HUES6 (cell line): ENCODE data around the gene AAMP.
"Not testable (repeated sequence)": the region's sequence is repeated elsewhere in the genome, so short reads cannot be mapped to it uniquely, and the experiment has no call there.

Experiments
- H3K27ac ChIP-seq: 2 replicates; pipeline ENCODE4 v1.7.0; 2013; ENCODE audit warnings: low read depth, mild to moderate bottlenecking, low read length, inconsistent platforms
- H3K27me3 ChIP-seq: 2 replicates; pipeline ENCODE4 v1.6.1; 2013; ENCODE audit warnings: low read length; ENCODE audit not compliant: control insufficient read depth, insufficient read depth
- H3K36me3 ChIP-seq: 2 replicates; pipeline ENCODE4 v1.6.1; 2013; ENCODE audit warnings: low read length; ENCODE audit not compliant: control insufficient read depth, insufficient read depth
- H3K4me1 ChIP-seq: 2 replicates; pipeline ENCODE4 v1.6.1; 2013; ENCODE audit warnings: low read length; ENCODE audit not compliant: control insufficient read depth, insufficient read depth
- H3K4me3 ChIP-seq: 2 replicates; pipeline ENCODE4 v1.5.1; 2013; ENCODE audit warnings: low read depth, low read length
- H3K9ac ChIP-seq: one replicate; pipeline ENCODE4 v1.6.1; 2013; ENCODE audit warnings: mild to moderate bottlenecking, low read length
- H3K9me3 ChIP-seq: 2 replicates; pipeline ENCODE4 v1.6.1; 2013; ENCODE audit warnings: low read depth, low read length; ENCODE audit not compliant: control insufficient read depth, insufficient read depth

The AAMP gene

DNA sequence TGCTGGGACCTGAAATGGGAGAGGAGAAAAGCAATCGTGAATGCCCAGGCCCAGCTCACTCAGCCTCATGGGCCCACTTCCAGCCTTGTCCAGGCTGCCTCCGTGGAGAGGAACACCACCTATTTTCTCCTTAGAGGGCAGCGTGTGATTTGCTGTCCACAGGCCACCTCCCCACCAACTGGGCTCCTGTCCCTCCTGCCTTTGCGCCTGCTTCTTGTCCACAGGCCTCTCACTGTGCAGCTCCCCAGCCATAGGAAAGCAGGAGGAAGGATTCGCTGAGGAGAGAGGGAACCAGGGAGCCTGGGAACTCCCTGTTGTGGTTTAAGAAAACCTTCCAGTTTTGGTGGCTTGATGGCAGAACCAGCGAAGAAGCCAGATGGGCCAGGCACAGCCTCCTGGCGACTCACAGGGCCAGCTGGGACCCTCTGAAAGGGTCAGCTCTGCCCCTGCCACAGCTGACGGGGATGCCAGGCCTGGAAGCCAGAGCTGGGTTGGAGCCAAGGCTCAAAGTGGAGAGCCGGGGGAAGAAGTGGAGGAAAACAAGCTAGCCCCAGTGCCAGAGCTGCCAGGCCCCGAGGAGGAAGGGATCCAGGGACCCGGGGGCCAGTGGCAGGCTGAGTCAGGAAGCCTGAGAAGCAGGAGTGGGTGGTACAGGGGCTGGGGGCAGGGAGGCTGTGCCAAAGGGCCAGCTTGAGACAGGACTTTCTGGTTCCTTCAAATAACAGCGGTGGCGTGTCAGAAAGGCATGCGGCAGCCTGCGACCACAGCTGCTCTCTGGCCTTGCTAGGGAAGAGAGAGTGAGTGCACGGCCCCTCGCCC, 12.4 kb upstream of the AAMP start:
- Histone ChIP-seq H3K4me1 (peaks cover 19% of the 10 kb centered on the region), H3K36me3 (peaks cover 27% of the 10 kb centered on the region), H3K4me3 (no peak overlapping the region), H3K9ac (no peak overlapping the region), H3K27ac (no peak overlapping the region), H3K27me3 (no peaks in the 10 kb centered on the region), H3K9me3 (no peaks in the 10 kb centered on the region)

DNA sequence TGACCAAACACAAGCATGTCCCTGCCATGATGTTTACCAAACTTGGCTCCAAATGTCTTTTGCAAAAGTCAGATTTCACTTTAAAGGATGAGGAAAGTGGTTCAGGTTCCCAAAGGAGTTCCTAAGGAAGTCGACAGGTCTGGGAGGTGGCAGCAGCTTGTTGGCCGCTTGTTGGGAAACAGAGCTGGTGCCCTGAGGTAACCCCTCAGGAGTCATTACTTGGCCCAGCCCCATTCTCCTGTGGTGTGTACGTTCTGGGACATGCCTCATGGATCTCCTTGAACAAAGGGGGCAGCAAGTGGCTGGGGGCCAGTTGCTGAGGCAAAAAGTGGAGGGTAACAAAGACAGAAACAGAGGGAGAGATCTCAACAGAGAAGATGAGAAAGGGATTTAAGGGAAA, 11.5 kb upstream of the AAMP start:
- H3K4me1 ChIP-seq: peaks cover 10% of the 10 kb centered on the region; the same call in 1 of the 2 replicates
- H3K36me3 ChIP-seq: peaks cover 37% of the 10 kb centered on the region
- H3K27me3 ChIP-seq: no peaks in the 10 kb centered on the region
- H3K27ac ChIP-seq: no peak overlapping the region
- no peaks in the 10 kb centered on the region for H3K9me3 ChIP-seq
- no peak overlapping the region for H3K4me3 ChIP-seq
- no peak overlapping the region for H3K9ac ChIP-seq

DNA sequence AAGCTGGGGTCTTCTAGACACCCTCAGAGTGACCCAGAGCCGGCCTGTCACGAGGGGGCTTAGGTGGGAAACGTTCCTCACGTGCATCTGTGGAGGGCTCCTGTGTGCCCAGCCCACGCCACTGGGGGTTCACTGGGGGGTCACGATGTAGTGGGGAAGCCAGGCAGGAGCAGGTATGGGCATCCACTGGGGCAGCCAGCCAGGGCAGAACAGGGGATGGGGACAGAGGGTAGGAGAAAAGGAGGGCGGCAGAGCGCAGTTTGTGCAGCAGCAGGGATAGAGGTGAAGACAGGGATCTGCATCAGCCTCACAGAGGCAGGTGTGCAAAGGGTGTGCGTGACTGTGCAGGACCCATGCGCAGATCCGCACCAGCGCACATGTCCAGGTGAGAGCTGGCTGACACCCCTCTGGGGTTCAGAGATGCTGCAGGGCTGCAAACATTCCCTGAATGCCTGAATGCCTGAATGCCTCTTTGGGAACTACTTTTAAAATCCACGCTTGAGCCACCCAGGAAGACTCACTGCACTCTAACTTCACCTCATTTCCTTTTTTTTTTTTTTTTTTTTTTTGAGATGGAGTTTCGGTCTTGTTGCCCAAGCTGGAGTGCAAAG, 10.4 kb upstream of the AAMP start:
- no peaks in the 10 kb centered on the region for H3K27me3 ChIP-seq
- peaks cover 48% of the 10 kb centered on the region for H3K36me3 ChIP-seq
- H3K27ac ChIP-seq: no peak overlapping the region
- H3K9ac ChIP-seq: no peak overlapping the region
- H3K4me3 ChIP-seq: no peak overlapping the region
- no peaks in the 10 kb centered on the region for H3K9me3 ChIP-seq
- H3K4me1 ChIP-seq: no peaks in the 10 kb centered on the region; the same call in 1 of the 2 replicates

DNA sequence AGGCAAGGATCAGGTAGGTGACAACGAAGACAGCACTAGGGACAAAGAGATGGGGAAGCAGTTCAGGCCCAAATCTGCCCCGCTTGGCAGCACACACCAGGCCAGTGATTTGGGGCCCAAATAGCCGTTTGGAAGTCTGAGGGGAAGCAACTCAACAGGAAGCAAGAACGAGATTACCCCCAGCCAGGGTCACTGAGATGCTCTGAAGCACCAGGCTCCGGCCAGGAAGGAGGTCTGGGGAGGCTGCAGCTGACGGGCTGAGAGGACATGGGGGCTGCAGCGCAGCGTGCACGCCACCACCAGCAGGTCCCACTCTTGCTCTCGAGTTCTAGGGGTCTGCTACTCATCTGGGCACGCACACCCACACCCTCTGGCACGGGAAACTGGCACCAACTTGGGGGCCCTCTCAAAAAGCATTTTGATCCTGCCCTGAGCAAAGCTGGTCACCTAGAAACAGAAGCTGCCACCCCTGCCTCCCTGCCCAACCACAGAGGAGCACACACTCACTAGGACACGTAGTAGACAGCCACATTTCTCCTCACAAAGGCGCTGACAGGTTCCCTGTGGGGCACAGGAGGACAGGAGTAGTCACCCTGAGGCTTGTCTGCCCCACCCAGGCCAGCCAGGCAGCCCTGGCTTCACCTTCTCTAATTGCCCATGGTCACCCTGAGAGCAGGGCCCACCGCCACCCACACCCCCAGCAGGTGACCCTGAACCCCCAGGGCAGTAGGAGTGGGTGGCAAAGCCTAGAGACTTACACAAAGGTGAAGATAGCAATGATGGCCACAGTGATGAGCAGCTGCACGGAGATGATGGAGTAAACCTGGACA, 8.8 kb upstream of the AAMP start:
- H3K27ac ChIP-seq: no peak overlapping the region
- no peaks in the 10 kb centered on the region for H3K27me3 ChIP-seq
- no peak overlapping the region for H3K9ac ChIP-seq
- no peak overlapping the region for H3K4me3 ChIP-seq
- H3K9me3 ChIP-seq: no peaks in the 10 kb centered on the region
- peaks cover 64% of the 10 kb centered on the region for H3K36me3 ChIP-seq
- H3K4me1 ChIP-seq: no peaks in the 10 kb centered on the region; the same call in 1 of the 2 replicates

DNA sequence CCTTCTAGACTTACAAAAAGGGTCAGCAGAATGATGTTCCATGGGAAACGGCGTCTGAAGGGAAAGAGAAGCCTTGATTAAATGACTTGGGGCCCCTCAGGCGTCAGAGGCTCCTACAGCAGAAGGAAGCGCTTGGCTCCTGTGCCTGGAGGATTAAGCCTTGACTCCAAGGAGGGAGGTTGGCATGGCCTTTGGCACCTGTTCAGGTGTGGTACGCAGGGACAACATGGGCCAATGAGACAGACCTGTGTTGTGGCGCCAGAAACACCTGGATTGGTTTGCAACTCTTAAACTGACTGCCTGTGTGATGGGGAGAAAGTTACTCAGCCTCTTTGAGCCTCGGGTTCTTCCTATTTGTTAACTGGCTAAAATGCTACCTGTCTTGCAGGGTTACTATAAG, 8.0 kb upstream of the AAMP start:
- Histone ChIP-seq H3K4me3 (no peak overlapping the region), H3K27ac (no peak overlapping the region), H3K36me3 (peaks cover 66% of the 10 kb centered on the region), H3K27me3 (no peaks in the 10 kb centered on the region), H3K4me1 (peaks cover 2% of the 10 kb centered on the region; the same call in 1 of the 2 replicates), H3K9me3 (no peaks in the 10 kb centered on the region), H3K9ac (no peak overlapping the region)

DNA sequence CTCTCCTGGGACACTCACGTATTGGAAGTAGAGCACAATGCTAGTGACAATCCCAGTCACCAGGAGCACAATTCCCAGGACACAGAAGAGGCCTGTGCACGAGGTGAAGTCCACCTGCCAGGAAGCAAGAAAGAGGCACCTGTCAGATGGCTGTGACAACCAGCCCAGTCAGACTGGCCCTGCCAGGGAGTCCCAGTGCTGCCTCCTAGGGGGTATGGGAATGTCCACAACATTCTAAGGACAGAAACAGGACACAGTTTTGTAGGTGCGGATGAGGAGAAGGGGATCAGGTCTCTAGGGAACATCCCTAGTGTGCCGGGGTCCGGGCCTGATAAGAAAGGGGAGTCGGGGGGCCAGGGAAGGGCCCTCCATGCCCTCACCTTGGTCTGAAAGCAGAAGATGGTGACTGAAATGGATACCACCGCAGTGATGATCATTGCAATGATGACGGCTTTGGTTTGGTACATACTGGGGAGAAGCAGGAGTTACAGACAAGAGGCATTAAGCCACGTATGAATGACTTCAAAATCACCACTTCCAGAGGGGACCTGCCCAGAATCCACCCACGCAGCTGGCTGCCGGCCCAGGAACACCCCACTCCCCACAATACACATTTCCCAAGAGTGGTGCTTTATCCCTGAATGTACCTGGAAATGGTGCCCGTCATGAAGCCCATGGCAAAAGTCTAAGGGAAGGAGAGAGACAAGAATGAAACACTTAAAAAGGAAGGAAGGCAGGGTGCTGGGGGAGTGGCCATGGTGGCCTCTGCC, 7.2 kb upstream of the AAMP start:
- Histone ChIP-seq H3K27me3 (no peaks in the 10 kb centered on the region), H3K27ac (no peak overlapping the region), H3K4me1 (0 out of 2 replicates have a peak, but pooled peaks cover 3% of the 10 kb centered on the region), H3K9ac (no peak overlapping the region), H3K4me3 (no peak overlapping the region), H3K36me3 (peaks cover 66% of the 10 kb centered on the region), H3K9me3 (no peaks in the 10 kb centered on the region)

DNA sequence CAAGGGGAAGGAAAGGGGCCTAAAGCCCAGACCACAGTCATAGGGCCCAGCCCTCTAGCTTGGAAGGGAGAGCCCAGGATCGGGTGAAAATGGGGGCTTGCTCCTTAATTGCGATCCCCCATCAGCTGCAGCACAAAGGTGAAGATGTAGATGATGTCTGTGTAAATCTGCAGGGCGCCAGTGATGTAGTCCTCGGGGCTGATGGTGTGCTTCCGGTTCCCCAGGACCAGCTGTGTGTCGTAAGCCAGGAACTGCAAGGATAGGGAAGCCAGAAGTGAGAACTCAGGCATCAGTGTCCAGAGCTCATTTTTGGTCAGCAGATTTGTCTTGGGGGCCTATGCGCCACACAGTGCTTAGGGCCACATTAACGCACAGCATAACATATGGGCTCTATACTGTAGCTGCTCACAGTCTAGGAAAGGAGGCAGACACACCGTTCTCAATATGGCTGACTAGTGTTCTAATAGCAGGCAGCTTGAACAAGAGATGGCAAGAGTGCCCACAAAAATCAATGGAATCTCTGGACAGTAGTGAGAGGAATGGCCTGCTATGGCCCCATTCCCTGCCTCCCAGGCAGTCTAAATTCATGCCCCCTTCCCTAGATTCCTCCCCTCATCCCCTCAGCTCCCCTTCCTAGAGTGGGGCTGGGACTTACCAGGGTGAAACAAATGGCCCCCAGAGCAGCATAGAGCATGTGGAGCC, 5.6 kb upstream of the AAMP start:
- Histone ChIP-seq H3K4me1 (peaks cover 9% of the 10 kb centered on the region), H3K9ac (no peak overlapping the region), H3K36me3 (peaks cover 66% of the 10 kb centered on the region), H3K27ac (no peak overlapping the region), H3K27me3 (no peaks in the 10 kb centered on the region), H3K9me3 (no peaks in the 10 kb centered on the region), H3K4me3 (no peak overlapping the region)

DNA sequence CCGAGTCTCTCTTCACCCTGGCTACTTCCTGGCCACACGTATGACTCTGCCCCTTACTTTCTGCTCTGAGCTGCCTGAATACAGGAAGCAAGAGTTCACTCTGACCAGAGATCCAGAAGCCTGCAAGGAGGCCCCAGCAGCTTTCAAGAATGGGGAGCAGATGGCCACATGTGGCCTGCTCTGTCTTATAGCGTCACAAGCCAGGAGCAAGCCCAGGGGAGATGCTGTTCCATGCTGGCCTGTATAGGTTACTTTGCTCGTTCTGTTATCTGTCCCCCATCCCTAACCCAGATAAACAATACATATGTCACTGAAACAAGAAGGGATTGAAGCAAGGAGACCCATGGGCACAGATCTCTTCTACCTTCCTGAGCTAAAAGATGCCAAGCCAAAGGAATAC, 4.6 kb upstream of the AAMP start:
- no peaks in the 10 kb centered on the region for H3K27me3 ChIP-seq
- H3K27ac ChIP-seq: no peak overlapping the region
- peaks cover 57% of the 10 kb centered on the region for H3K36me3 ChIP-seq

DNA sequence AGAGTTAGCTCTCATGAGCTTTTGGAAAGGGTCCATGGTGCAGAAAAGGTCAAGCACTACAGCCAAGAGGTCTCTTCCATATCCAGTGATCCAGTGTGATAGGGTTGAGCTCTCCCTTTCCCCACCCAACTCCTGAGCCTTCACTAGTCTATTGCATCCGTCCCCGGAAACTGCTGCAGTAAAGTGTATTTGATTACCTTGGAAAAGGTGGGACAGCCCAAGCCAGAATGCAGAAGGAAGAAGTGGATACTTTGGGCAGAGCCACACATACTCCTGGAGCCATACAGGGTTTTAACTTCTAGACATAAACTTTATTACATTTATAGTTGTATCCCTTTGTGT, 3.9 kb upstream of the AAMP start:
- H3K9ac ChIP-seq: no peak overlapping the region
- no peak overlapping the region for H3K27ac ChIP-seq
- H3K27me3 ChIP-seq: no peaks in the 10 kb centered on the region
- H3K9me3 ChIP-seq: no peaks in the 10 kb centered on the region
- H3K36me3 ChIP-seq: peaks cover 51% of the 10 kb centered on the region
- peaks cover 9% of the 10 kb centered on the region for H3K4me1 ChIP-seq
- no peak overlapping the region for H3K4me3 ChIP-seq

More for the DNA sequence above, 4.6 kb upstream of the AAMP start:
- Histone ChIP-seq H3K9ac (no peak overlapping the region), H3K9me3 (no peaks in the 10 kb centered on the region), H3K4me1 (peaks cover 9% of the 10 kb centered on the region), H3K4me3 (no peak overlapping the region)

DNA sequence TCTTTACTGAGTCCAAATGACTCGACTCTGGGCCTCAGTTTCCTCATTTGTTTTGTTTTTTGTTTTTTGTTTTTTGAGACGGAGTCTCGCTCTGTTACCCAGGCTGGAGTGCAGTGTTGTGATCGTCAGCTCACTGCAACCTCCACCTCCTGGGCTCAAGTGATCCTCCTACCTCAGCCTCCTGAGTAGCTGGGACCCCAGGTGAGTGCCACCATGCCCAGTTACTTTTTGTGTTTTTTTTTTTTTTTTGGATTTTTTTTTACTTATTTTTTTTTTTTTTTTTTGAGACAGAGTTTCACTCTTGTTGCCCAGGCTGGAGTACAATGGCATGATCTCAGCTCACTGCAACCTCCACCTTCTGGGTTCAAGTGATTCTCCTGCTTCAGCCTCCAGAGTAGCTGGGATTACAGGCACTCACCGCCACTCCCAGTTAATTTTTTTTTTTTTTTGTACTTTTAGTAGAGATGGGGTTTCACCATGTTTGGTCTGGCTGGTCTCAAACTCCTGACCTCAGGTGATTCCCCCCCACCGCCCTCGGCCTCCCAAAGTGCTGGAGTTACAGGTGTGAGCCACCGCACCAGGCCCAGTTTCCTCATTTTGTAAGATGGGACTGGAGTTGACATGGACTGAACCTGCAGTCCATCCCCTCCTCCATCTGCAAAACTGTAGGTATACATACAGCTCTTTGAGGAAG, 3.4 kb upstream of the AAMP start:
- H3K36me3 ChIP-seq: peaks cover 48% of the 10 kb centered on the region
- not testable (repeated sequence) for H3K27me3 ChIP-seq, H3K4me3 ChIP-seq, H3K9me3 ChIP-seq, H3K9ac ChIP-seq, H3K27ac ChIP-seq, H3K4me1 ChIP-seq
